Duodenal mucosa (tissue), 2 donors: Measurements from ENCODE around the gene AVP.
"Not testable (repeated sequence)": the region's sequence is repeated elsewhere in the genome, so short reads cannot be mapped to it uniquely, and the experiment has no call there.

Experiments used
- H3K27ac ChIP-seq: one replicate; pipeline ENCODE4 v1.7.0; 2013; ENCODE audit warnings: low read depth, low read length
- H3K27me3 ChIP-seq, 2 donors: one replicate each; pipeline ENCODE4 v1.7.0; 2013; ENCODE audit warnings: low read length in 2 of 2, control low read depth in 1 of 2; ENCODE audit not compliant: insufficient read depth in 2 of 2, control insufficient read depth in 1 of 2
- H3K36me3 ChIP-seq, 2 donors: one replicate each; pipeline ENCODE4 v1.7.0; 2013; ENCODE audit warnings: low read length in 2 of 2, control low read depth in 1 of 2; ENCODE audit not compliant: insufficient read depth in 2 of 2, control insufficient read depth in 1 of 2
- H3K4me1 ChIP-seq, 2 donors: one replicate each; pipeline ENCODE4 v1.7.0; 2013; ENCODE audit warnings: low read length in 2 of 2, control low read depth in 1 of 2; ENCODE audit not compliant: insufficient read depth in 2 of 2, control insufficient read depth in 1 of 2
- H3K4me3 ChIP-seq, 2 donors: one replicate each; pipeline ENCODE4 v1.7.0; 2013; ENCODE audit warnings: low read length in 2 of 2, low read depth in 1 of 2
- H3K9ac ChIP-seq, 2 donors: one replicate each; pipeline ENCODE4 v1.7.0; 2013; ENCODE audit warnings: low read length in 2 of 2, low read depth in 1 of 2
- H3K9me3 ChIP-seq, 2 donors: one replicate each; pipeline ENCODE4 v1.7.0; 2013; ENCODE audit warnings: low read length in 2 of 2, control low read depth in 1 of 2; ENCODE audit not compliant: control insufficient read depth in 1 of 2

Gene AVP

GRCh38 chr20:3082955-3083952, 1.3 kb downstream of the AVP start:
- peaks cover 33 to 37% of the 10 kb centered on the region in 2 donors for H3K27me3 ChIP-seq
- no peak overlapping the region for H3K9ac ChIP-seq
- no peaks in the 10 kb centered on the region for H3K4me1 ChIP-seq
- peak overlapping the region; percentile 22 to 28 for H3K4me3 ChIP-seq
- no peak overlapping the region for H3K27ac ChIP-seq
- H3K36me3 ChIP-seq = no peaks in the 10 kb centered on the region
- H3K9me3 ChIP-seq = no peaks in the 10 kb centered on the region

- Histone ChIP-seq H3K9ac (no peak overlapping the region), H3K4me3 (peak overlapping the region in 1 of 2 donors; percentile 36), H3K9me3 (no peaks in the 10 kb centered on the region), H3K4me1 (no peaks in the 10 kb centered on the region), H3K36me3 (no peaks in the 10 kb centered on the region), H3K27ac (no peak overlapping the region), H3K27me3 (peaks cover 33 to 37% of the 10 kb centered on the region in 2 donors)
These were observed 2.1 kb downstream of the AVP start for GRCh38 chr20:3082306-3082951.

GRCh38 chr20:3081641-3082040, 2.9 kb downstream of the AVP start:
- Histone ChIP-seq H3K9me3 (no peaks in the 10 kb centered on the region), H3K27me3 (peaks cover 33 to 37% of the 10 kb centered on the region in 2 donors), H3K9ac (no peak overlapping the region), H3K36me3 (no peaks in the 10 kb centered on the region), H3K27ac (no peak overlapping the region), H3K4me1 (no peaks in the 10 kb centered on the region), H3K4me3 (no peak overlapping the region)

GRCh38 chr20:3080939-3081388, 3.6 kb downstream of the AVP start:
- Histone ChIP-seq H3K36me3 (no peaks in the 10 kb centered on the region), H3K27ac (no peak overlapping the region), H3K4me3 (no peak overlapping the region), H3K9me3 (no peaks in the 10 kb centered on the region), H3K9ac (no peak overlapping the region), H3K27me3 (peaks cover 33 to 37% of the 10 kb centered on the region in 2 donors), H3K4me1 (no peaks in the 10 kb centered on the region)

- Histone ChIP-seq H3K27me3 (peaks cover 17 to 22% of the 10 kb centered on the region in 2 donors), H3K9me3 (no peaks in the 10 kb centered on the region), H3K36me3 (no peaks in the 10 kb centered on the region)
These were observed 6.8 kb downstream of the AVP start for GRCh38 chr20:3077618-3078134.

GRCh38 chr20:3075315-3075714, 9.2 kb downstream of the AVP start:
- H3K4me1 ChIP-seq = peaks cover 5 to 23% of the 10 kb centered on the region in 2 donors
- not testable (repeated sequence) for H3K36me3 ChIP-seq, H3K9me3 ChIP-seq, H3K27me3 ChIP-seq, H3K4me3 ChIP-seq, H3K27ac ChIP-seq, H3K9ac ChIP-seq

More at GRCh38 chr20:3077618-3078134, 6.8 kb downstream of the AVP start:
- no peak overlapping the region for H3K4me3 ChIP-seq
- peaks cover 0 to 11% of the 10 kb centered on the region in 2 donors for H3K4me1 ChIP-seq
- no peak overlapping the region for H3K27ac ChIP-seq
- no peak overlapping the region for H3K9ac ChIP-seq

DNA sequence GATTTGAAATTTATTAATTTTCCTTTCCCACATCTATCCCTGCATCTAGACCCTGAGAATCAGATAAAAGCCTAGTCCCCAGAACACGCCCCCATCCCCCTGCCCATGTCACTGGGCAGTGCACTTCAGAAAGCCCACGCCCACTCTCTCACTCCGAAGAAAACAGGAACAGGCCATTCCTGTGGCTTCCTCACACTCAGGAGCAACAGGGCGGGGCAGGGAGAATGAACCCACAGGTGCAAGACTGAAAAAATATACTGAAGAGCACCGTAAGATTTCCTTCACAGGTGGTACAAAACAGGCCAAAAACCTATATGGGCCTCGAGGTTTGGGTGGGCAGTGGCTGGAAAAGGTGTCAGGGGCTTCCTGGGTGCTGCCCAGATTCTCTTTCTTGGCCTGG, 9.7 kb downstream of the AVP start:
- Histone ChIP-seq H3K4me1 (peaks cover 5 to 23% of the 10 kb centered on the region in 2 donors), H3K36me3 (no peaks in the 10 kb centered on the region), H3K27ac (no peak overlapping the region), H3K4me3 (no peak overlapping the region), H3K9me3 (no peaks in the 10 kb centered on the region), H3K27me3 (peaks cover 0 to 5% of the 10 kb centered on the region in 2 donors), H3K9ac (no peak overlapping the region)

- not testable (repeated sequence) for H3K27ac ChIP-seq, H3K9ac ChIP-seq, H3K36me3 ChIP-seq, H3K9me3 ChIP-seq, H3K4me3 ChIP-seq, H3K27me3 ChIP-seq
- peaks cover 5 to 23% of the 10 kb centered on the region in 2 donors for H3K4me1 ChIP-seq
These were observed 11.3 kb downstream of the AVP start for GRCh38 chr20:3073251-3073643.

DNA sequence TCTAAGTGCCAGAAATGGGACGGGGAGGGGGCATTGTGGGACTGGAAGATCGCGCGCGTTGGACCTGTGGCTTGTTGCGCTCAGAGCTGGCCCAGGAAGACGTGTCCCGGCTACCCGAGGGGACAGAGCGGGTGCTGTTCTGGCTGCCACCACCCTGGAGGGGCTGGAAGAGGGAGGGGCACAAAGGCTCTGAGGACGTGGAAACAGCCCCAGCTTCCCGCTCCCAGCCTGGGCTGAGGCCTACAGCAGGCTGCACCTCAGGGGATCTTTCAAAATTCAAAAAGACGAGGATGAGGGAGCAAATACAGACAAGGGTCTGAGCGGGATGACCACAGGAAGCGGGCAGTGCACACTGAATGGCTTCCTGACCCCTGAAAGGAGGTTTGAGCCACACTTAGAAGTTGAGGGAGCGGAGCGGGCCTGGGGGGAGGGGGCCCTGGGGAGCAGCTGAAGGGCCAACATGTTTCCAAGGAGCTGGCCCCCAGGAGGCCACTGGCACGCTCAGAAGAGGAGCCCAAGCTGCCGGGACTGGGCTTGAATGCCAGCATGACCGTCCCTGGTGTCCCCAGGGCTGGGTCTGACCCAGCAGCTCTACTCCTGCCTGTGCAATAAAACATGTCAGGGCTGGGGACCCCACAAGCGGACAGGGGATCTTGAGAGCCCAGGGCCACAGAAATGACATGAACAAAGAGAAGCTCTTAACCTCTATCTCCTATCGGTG, 11.8 kb downstream of the AVP start:
- Histone ChIP-seq H3K9me3 (no peaks in the 10 kb centered on the region), H3K27me3 (no peaks in the 10 kb centered on the region), H3K36me3 (no peaks in the 10 kb centered on the region), H3K4me3 (peak overlapping the region; percentile 47 to 61), H3K27ac (no peak overlapping the region), H3K4me1 (peaks cover 5 to 23% of the 10 kb centered on the region in 2 donors), H3K9ac (no peak overlapping the region)
